ENCODE results near the gene CENATAC. TPM values are rescaled to one million over a fixed set of nuclear protein-coding genes. Genes with fewer than 3 reads are reported as not detected.

The CENATAC gene
- total and polyA plus RNA-seq, 2 experiments from 2014 or later, result 31.7 to 34.5 TPM

- no peak for DNase-seq (ENCODE audit: low spot score)
- H4K20me1 ChIP-seq (replicated peaks; ENCODE audit: insufficient read depth), result no peaks in the 10 kb centered on the region
- no peaks in the 10 kb centered on the region for H3K27me3 ChIP-seq (ENCODE audit: insufficient read depth)
- no peaks in the 10 kb centered on the region for H3F3A ChIP-seq (replicated peaks; ENCODE audit: low read depth)
- Mint-ChIP-seq H3K36me3 (ENCODE audit: low read depth) (peaks cover 26% of the 10 kb centered on the region), H3K4me1 (0 out of 3 replicates have a peak, but pooled peaks cover 2% of the 10 kb centered on the region), H3K4me3 (no peak overlapping the region), H3K27ac (no peak overlapping the region), H3K9me3 (peaks cover 21% of the 10 kb centered on the region), H3K27me3 (ENCODE audit: insufficient read depth, low read depth, poor library complexity) (peaks cover 6% of the 10 kb centered on the region)
- H3K9me2 ChIP-seq (ENCODE audit: insufficient read depth), result no peaks in the 10 kb centered on the region
- no peak overlapping the region for H3K27ac ChIP-seq (ENCODE audit: low read depth)
- no peaks in the 10 kb centered on the region for H3K36me3 ChIP-seq (ENCODE audit: insufficient read depth)
- no peak overlapping the region for H2AFZ ChIP-seq
- no peak for ATAC-seq
- H3K79me2 ChIP-seq (replicated peaks; ENCODE audit: insufficient read depth), result no peaks in the 10 kb centered on the region; the same call in 1 of the 2 replicates
- no peak for TF ChIP-seq EZH2phosphoT487 (IDR thresholded peaks at IDR 0.05; ENCODE audit: unreplicated experiment)
- TF ChIP-seq, protein P1, sequence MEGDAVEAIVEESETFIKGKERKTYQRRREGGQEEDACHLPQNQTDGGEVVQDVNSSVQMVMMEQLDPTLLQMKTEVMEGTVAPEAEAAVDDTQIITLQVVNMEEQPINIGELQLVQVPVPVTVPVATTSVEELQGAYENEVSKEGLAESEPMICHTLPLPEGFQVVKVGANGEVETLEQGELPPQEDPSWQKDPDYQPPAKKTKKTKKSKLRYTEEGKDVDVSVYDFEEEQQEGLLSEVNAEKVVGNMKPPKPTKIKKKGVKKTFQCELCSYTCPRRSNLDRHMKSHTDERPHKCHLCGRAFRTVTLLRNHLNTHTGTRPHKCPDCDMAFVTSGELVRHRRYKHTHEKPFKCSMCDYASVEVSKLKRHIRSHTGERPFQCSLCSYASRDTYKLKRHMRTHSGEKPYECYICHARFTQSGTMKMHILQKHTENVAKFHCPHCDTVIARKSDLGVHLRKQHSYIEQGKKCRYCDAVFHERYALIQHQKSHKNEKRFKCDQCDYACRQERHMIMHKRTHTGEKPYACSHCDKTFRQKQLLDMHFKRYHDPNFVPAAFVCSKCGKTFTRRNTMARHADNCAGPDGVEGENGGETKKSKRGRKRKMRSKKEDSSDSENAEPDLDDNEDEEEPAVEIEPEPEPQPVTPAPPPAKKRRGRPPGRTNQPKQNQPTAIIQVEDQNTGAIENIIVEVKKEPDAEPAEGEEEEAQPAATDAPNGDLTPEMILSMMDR (conservative IDR thresholded peaks at IDR 0.05; ENCODE audit: low read depth in 2 of 2), result no peak
- no peak for TF ChIP-seq JUNB (IDR thresholded peaks at IDR 0.05; ENCODE audit: unreplicated experiment)
- TF ChIP-seq ZNF114 (CRISPR knock-in tag; IDR thresholded peaks at IDR 0.05), result no peak
- TF ChIP-seq EZH2 (IDR thresholded peaks at IDR 0.05; ENCODE audit: low read depth, unreplicated experiment), result no peak
- no peak for TF ChIP-seq ZNF331 (CRISPR knock-in tag; IDR thresholded peaks at IDR 0.05; ENCODE audit: low read depth)
- no peak for TF ChIP-seq STAT1 (IDR thresholded peaks at IDR 0.05; ENCODE audit: unreplicated experiment)
- TF ChIP-seq NANOG (IDR thresholded peaks at IDR 0.05; ENCODE audit: borderline replicate concordance), result no peak
- no peak for TF ChIP-seq POLR2AphosphoS5 (IDR thresholded peaks at IDR 0.05; ENCODE audit: low read depth)
- TF ChIP-seq, protein P2, sequence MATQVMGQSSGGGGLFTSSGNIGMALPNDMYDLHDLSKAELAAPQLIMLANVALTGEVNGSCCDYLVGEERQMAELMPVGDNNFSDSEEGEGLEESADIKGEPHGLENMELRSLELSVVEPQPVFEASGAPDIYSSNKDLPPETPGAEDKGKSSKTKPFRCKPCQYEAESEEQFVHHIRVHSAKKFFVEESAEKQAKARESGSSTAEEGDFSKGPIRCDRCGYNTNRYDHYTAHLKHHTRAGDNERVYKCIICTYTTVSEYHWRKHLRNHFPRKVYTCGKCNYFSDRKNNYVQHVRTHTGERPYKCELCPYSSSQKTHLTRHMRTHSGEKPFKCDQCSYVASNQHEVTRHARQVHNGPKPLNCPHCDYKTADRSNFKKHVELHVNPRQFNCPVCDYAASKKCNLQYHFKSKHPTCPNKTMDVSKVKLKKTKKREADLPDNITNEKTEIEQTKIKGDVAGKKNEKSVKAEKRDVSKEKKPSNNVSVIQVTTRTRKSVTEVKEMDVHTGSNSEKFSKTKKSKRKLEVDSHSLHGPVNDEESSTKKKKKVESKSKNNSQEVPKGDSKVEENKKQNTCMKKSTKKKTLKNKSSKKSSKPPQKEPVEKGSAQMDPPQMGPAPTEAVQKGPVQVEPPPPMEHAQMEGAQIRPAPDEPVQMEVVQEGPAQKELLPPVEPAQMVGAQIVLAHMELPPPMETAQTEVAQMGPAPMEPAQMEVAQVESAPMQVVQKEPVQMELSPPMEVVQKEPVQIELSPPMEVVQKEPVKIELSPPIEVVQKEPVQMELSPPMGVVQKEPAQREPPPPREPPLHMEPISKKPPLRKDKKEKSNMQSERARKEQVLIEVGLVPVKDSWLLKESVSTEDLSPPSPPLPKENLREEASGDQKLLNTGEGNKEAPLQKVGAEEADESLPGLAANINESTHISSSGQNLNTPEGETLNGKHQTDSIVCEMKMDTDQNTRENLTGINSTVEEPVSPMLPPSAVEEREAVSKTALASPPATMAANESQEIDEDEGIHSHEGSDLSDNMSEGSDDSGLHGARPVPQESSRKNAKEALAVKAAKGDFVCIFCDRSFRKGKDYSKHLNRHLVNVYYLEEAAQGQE (IDR thresholded peaks at IDR 0.05; ENCODE audit: unreplicated experiment), result no peak
- no peak for TF ChIP-seq CREB1 (CRISPR knock-in tag; IDR thresholded peaks at IDR 0.05; ENCODE audit: low read depth)
- TF ChIP-seq, protein P3, sequence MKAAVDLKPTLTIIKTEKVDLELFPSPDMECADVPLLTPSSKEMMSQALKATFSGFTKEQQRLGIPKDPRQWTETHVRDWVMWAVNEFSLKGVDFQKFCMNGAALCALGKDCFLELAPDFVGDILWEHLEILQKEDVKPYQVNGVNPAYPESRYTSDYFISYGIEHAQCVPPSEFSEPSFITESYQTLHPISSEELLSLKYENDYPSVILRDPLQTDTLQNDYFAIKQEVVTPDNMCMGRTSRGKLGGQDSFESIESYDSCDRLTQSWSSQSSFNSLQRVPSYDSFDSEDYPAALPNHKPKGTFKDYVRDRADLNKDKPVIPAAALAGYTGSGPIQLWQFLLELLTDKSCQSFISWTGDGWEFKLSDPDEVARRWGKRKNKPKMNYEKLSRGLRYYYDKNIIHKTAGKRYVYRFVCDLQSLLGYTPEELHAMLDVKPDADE (IDR thresholded peaks at IDR 0.05), result no peak
- TF ChIP-seq, protein P4, sequence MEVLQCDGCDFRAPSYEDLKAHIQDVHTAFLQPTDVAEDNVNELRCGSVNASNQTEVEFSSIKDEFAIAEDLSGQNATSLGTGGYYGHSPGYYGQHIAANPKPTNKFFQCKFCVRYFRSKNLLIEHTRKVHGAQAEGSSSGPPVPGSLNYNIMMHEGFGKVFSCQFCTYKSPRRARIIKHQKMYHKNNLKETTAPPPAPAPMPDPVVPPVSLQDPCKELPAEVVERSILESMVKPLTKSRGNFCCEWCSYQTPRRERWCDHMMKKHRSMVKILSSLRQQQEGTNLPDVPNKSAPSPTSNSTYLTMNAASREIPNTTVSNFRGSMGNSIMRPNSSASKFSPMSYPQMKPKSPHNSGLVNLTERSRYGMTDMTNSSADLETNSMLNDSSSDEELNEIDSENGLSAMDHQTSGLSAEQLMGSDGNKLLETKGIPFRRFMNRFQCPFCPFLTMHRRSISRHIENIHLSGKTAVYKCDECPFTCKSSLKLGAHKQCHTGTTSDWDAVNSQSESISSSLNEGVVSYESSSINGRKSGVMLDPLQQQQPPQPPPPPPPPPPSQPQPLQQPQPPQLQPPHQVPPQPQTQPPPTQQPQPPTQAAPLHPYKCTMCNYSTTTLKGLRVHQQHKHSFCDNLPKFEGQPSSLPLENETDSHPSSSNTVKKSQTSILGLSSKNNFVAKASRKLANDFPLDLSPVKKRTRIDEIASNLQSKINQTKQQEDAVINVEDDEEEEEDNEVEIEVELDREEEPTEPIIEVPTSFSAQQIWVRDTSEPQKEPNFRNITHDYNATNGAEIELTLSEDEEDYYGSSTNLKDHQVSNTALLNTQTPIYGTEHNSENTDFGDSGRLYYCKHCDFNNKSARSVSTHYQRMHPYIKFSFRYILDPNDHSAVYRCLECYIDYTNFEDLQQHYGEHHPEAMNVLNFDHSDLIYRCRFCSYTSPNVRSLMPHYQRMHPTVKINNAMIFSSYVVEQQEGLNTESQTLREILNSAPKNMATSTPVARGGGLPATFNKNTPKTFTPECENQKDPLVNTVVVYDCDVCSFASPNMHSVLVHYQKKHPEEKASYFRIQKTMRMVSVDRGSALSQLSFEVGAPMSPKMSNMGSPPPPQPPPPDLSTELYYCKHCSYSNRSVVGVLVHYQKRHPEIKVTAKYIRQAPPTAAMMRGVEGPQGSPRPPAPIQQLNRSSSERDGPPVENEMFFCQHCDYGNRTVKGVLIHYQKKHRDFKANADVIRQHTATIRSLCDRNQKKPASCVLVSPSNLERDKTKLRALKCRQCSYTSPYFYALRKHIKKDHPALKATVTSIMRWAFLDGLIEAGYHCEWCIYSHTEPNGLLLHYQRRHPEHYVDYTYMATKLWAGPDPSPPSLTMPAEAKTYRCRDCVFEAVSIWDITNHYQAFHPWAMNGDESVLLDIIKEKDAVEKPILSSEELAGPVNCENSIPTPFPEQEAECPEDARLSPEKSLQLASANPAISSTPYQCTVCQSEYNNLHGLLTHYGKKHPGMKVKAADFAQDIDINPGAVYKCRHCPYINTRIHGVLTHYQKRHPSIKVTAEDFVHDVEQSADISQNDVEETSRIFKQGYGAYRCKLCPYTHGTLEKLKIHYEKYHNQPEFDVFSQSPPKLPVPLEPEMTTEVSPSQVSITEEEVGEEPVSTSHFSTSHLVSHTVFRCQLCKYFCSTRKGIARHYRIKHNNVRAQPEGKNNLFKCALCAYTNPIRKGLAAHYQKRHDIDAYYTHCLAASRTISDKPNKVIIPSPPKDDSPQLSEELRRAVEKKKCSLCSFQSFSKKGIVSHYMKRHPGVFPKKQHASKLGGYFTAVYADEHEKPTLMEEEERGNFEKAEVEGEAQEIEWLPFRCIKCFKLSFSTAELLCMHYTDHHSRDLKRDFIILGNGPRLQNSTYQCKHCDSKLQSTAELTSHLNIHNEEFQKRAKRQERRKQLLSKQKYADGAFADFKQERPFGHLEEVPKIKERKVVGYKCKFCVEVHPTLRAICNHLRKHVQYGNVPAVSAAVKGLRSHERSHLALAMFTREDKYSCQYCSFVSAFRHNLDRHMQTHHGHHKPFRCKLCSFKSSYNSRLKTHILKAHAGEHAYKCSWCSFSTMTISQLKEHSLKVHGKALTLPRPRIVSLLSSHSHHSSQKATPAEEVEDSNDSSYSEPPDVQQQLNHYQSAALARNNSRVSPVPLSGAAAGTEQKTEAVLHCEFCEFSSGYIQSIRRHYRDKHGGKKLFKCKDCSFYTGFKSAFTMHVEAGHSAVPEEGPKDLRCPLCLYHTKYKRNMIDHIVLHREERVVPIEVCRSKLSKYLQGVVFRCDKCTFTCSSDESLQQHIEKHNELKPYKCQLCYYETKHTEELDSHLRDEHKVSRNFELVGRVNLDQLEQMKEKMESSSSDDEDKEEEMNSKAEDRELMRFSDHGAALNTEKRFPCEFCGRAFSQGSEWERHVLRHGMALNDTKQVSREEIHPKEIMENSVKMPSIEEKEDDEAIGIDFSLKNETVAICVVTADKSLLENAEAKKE (CRISPR knock-in tag; IDR thresholded peaks at IDR 0.05), result no peak
- H3K4me3 ChIP-seq, result no peak overlapping the region
- no peak overlapping the region for H3K4me2 ChIP-seq
- no peaks in the 10 kb centered on the region for H3K4me1 ChIP-seq (ENCODE audit: insufficient read depth)
Measured at GRCh38 chr11:118988280-118988679, 9.7 kb upstream of the CENATAC start.

Measured in GM23338 (cell line).